Stomach smooth muscle (tissue), 2 donors: ENCODE data around the gene SPATA32.

Experiments
- H3K27ac ChIP-seq: one replicate; pipeline ENCODE4 v1.7.0; 2013; ENCODE audit warnings: mild to moderate bottlenecking, low read length, inconsistent platforms
- H3K27me3 ChIP-seq, 2 donors: one replicate each; pipeline ENCODE4 v1.7.0; 2013; ENCODE audit warnings: low read length in 2 of 2; ENCODE audit not compliant: insufficient read depth in 2 of 2, control insufficient read depth in 1 of 2
- H3K36me3 ChIP-seq, 2 donors: one replicate each; pipeline ENCODE4 v1.7.0; 2013; ENCODE audit warnings: low read length in 2 of 2; ENCODE audit not compliant: control insufficient read depth in 2 of 2, insufficient read depth in 2 of 2
- H3K4me1 ChIP-seq: one replicate; pipeline ENCODE4 v1.7.0; 2013; ENCODE audit warnings: low read length; ENCODE audit not compliant: control insufficient read depth, insufficient read depth
- H3K4me3 ChIP-seq, 2 donors: one replicate each; pipeline ENCODE4 v1.7.0; 2013; ENCODE audit warnings: low read length in 2 of 2
- H3K9ac ChIP-seq, 2 donors: one replicate each; pipeline ENCODE4 v1.7.0; 2013; ENCODE audit warnings: low read length in 2 of 2, mild to moderate bottlenecking in 1 of 2
- H3K9me3 ChIP-seq, 2 donors: one replicate each; pipeline ENCODE4 v1.7.0; 2013; ENCODE audit warnings: low read length in 2 of 2; ENCODE audit not compliant: control insufficient read depth in 2 of 2
- donor health status: healthy.
- donor health status: Pancreatic carcinoma.

The SPATA32 gene

GRCh38 chr17:45267436-45268055 is 5.7 kb upstream of the SPATA32 start:
- Histone ChIP-seq H3K4me3 (no peak overlapping the region), H3K9me3 (no peaks in the 10 kb centered on the region), H3K9ac (no peak overlapping the region), H3K4me1 (peaks cover 5% of the 10 kb centered on the region), H3K27ac (no peak overlapping the region), H3K27me3 (no peaks in the 10 kb centered on the region), H3K36me3 (peaks cover 73 to 77% of the 10 kb centered on the region in 2 donors)

DNA sequence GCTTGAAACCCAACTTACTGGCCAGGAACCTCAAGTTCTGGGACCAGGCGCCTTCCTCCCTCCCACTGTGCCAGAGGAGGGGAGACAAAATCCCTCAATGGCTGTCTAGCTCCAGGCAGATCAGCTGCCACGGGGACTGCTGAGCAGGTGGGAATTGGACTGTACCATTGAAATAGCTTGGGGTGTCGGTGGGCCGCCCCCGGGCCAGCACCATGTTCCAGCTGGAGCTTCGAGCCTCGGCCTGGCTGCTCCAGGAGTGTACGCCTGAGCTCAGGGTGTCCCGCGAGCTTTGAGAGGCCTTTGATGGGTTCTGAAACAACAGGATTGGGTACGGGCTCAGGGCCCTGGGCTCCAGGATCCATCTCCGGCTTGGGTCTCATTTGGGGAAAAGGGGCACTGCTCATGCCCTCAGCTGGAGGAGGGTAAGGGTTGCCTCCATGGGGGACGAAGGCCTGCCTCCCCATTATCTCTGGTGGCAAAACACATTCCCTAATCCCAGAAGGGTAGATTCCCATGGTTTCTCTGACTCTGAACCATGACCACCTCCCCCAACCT is 4.6 kb upstream of the SPATA32 start:
- Histone ChIP-seq H3K36me3 (peaks cover 71% of the 10 kb centered on the region in 2 donors), H3K27me3 (no peaks in the 10 kb centered on the region), H3K9ac (no peak overlapping the region), H3K27ac (peak overlapping the region; percentile 24), H3K4me1 (peaks cover 15% of the 10 kb centered on the region), H3K9me3 (no peaks in the 10 kb centered on the region), H3K4me3 (no peak overlapping the region)

- no peak overlapping the region for H3K9ac ChIP-seq
- H3K27me3 ChIP-seq: no peaks in the 10 kb centered on the region
- peaks cover 68% of the 10 kb centered on the region in 2 donors for H3K36me3 ChIP-seq
- H3K4me3 ChIP-seq: no peak overlapping the region
- H3K27ac ChIP-seq: peak overlapping the region; percentile 24
- no peaks in the 10 kb centered on the region for H3K9me3 ChIP-seq
- H3K4me1 ChIP-seq: peaks cover 18% of the 10 kb centered on the region
These were observed 3.9 kb upstream of the SPATA32 start for GRCh38 chr17:45265821-45266220.

DNA sequence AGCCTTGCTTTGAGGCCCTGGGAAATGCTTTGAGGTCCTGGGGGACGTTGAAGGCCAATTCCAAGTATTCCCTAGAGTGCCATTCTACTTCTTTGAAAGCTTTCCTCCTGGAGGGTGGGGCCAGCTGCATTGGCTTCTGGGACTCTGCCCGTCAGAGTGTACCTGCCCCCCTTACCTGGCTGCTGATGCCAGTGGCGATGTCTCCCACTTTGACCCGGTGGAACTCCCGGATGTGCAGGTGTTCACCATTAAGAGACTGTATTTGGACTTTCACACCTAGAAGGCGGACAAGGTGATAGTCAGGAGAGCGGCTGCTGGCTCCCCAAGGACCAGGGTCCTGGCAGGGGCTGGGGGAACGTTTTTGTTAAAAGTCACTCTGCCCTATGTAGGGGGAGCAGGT is 3.1 kb upstream of the SPATA32 start:
- Histone ChIP-seq H3K4me3 (no peak overlapping the region), H3K9me3 (no peaks in the 10 kb centered on the region), H3K36me3 (peaks cover 60% of the 10 kb centered on the region in 2 donors), H3K27me3 (no peaks in the 10 kb centered on the region), H3K9ac (no peak overlapping the region), H3K4me1 (peaks cover 18% of the 10 kb centered on the region), H3K27ac (no peak overlapping the region)

- Histone ChIP-seq H3K9ac (no peak overlapping the region), H3K27me3 (no peaks in the 10 kb centered on the region), H3K4me3 (no peak overlapping the region), H3K9me3 (no peaks in the 10 kb centered on the region), H3K4me1 (peaks cover 18% of the 10 kb centered on the region), H3K27ac (no peak overlapping the region), H3K36me3 (peaks cover 54 to 55% of the 10 kb centered on the region in 2 donors)
These were observed 2.5 kb upstream of the SPATA32 start for GRCh38 chr17:45264430-45264829.

GRCh38 chr17:45263477-45263860 is 1.6 kb upstream of the SPATA32 start:
- H3K27ac ChIP-seq: peak overlapping the region; percentile 41
- H3K4me1 ChIP-seq: peaks cover 18% of the 10 kb centered on the region
- H3K27me3 ChIP-seq: no peaks in the 10 kb centered on the region
- H3K36me3 ChIP-seq: peaks cover 45 to 48% of the 10 kb centered on the region in 2 donors
- H3K4me3 ChIP-seq: no peak overlapping the region
- no peak overlapping the region for H3K9ac ChIP-seq
- no peaks in the 10 kb centered on the region for H3K9me3 ChIP-seq

GRCh38 chr17:45262516-45263476 is 902 bp upstream of the SPATA32 start:
- Histone ChIP-seq H3K9ac (peak overlapping the region in 1 of 2 donors; percentile 49), H3K4me3 (peak overlapping the region; percentile 66 to 79), H3K27ac (peak overlapping the region; percentile 41), H3K36me3 (peaks cover 40 to 41% of the 10 kb centered on the region in 2 donors), H3K27me3 (no peaks in the 10 kb centered on the region), H3K9me3 (no peaks in the 10 kb centered on the region), H3K4me1 (peaks cover 18% of the 10 kb centered on the region)

- Histone ChIP-seq H3K4me1 (peaks cover 20% of the 10 kb centered on the region), H3K4me3 (no peak overlapping the region), H3K27me3 (no peaks in the 10 kb centered on the region), H3K9me3 (no peaks in the 10 kb centered on the region), H3K9ac (no peak overlapping the region), H3K36me3 (peaks cover 19 to 20% of the 10 kb centered on the region in 2 donors), H3K27ac (no peak overlapping the region)
These were observed 1.6 kb downstream of the SPATA32 start for GRCh38 chr17:45260204-45260783.

GRCh38 chr17:45258981-45259380 is 2.9 kb downstream of the SPATA32 start:
- H3K27me3 ChIP-seq: no peaks in the 10 kb centered on the region
- no peak overlapping the region for H3K27ac ChIP-seq

DNA sequence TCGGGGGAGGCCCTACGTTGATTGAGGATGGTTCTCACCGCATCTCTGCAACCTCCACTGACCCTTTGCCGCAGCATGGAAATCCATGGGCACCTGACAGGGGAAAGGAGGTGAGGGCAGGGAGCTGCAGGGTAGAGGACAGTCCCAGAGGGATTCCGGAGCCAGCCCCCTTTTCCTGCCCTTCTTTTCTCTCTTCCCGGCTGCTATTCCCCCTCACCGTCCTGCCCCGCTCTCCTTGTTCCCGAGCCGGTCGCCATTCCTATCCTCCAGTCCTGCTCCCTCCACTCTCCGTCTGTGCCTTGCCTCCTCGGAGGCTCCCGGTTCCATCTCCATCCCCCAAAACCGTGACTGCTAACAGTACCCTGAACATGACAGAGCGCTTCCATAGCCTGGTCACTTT is 4.8 kb downstream of the SPATA32 start:
- no peaks in the 10 kb centered on the region for H3K36me3 ChIP-seq
- no peaks in the 10 kb centered on the region for H3K9me3 ChIP-seq
- no peaks in the 10 kb centered on the region for H3K27me3 ChIP-seq
- H3K9ac ChIP-seq: no peak overlapping the region
- H3K4me3 ChIP-seq: no peak overlapping the region
- H3K27ac ChIP-seq: no peak overlapping the region
- H3K4me1 ChIP-seq: peaks cover 11% of the 10 kb centered on the region

More at GRCh38 chr17:45258981-45259380, 2.9 kb downstream of the SPATA32 start:
- Histone ChIP-seq H3K9me3 (no peaks in the 10 kb centered on the region), H3K36me3 (peaks cover 6 to 8% of the 10 kb centered on the region in 2 donors), H3K4me1 (peaks cover 20% of the 10 kb centered on the region), H3K4me3 (no peak overlapping the region), H3K9ac (no peak overlapping the region)
